ENCODE results near the gene ZBTB16.

The ZBTB16 gene

DNA sequence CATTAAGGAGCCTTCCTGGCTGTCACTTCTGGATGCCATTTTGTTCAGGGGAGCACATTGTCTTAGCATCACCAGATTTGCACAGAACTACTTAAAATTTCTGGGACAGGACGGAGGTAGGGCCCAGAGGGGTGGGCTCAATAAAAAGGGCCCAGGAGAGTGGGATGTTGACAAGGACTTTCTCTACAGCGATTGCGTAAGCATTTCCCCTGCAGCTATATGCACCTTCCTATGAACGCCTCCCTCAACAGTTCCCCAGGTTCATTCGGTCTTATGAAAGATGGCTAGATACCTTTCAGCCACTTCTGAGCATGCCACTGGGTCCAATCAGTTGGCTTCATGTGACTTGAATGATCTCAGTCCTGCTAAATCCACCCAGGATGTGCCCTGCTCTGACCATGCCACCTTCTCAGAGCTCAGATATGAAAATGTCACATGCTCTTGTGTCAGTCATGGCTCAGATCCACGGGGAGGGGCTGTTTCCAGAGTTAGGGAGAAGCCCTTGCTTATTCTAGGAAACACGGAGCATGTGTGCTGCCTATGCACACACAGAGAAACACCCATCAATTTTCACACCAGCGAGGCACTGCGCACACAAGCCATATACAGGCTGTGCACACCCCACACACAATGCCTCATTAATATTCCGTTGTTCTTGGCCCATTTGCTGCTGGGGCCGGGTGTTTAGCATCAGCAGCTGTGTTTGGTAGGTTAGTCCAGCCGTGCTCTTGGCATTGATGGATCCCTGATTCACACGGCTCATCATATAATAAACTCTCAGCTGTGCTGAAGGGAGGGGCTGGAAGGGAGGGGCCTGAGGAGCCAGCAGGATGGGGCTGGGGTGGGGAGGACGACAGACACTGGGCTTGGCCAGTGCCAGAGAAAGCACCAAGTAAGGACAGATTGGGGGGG lies 184.2 kb downstream of the ZBTB16 start:
- DNase-seq (ENCODE audit: low spot score): no peak

DNA sequence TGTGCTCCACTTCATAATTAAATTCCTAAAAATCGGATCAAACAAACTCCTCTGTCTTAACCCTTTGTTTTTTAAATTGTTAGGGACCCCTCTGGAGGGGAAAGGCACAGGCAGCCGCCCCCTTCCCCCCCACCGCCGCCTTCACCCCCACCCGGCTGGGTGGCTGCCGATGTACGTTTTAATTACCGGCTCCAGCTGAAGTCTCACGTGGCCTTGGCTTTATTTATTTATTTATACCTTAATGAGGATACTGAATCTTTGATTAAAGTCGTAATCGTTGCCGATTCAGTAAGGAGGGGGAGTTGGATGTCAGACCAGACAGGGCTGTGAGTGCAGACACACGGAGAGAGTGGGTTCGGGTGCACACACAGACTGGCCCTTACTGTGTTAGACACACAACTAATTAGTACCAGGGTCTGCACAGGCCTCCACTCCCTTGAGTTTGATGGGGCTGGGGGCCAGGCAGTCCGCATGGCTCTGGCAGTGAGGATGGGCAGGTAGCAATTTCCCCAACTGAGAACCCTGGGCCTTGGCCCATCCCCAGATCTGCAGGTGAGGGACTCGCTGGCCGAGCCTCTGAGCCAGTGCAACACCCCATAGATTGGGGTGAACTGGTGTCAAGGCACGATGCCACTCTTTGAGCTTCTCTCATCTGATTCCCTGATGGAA lies 185.3 kb downstream of the ZBTB16 start:
- no peak for DNase-seq (ENCODE audit: low spot score)

DNA sequence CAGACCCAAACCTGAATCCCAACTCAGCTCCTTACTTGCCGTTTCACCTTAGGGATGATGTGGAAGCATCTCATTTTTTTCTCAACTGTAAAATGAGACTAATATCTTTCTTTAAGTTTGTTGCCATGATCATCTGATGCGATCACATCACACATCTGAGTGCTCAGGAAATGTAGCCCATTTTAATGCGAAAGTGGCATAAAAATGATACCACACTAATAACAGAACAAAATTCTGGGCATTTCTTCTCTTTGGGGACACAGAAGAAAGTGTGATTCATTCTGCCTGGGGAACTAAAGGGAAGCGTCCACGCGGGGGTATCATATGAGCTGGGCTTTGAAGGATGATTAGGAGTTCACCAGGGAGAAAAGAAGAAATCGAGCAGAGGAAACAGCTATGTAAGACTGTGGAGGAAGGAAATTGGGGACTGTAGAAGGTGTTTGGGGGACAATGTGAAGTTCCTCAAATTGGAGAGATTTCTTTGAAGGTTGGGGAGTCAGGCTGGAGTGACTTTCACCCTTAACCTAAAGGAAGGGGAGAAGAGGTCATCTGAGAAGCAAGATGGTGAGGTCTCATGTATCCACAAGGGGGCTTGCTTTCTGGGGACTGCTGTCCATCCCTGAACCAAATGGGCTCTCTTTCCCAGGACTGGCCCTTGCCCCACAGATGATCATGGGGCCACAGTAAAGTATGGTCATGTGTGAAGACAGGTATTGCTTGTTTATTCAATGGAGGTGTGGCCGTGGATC lies 187.0 kb downstream of the ZBTB16 start:
- DNase-seq (ENCODE audit: low spot score): no peak

DNA sequence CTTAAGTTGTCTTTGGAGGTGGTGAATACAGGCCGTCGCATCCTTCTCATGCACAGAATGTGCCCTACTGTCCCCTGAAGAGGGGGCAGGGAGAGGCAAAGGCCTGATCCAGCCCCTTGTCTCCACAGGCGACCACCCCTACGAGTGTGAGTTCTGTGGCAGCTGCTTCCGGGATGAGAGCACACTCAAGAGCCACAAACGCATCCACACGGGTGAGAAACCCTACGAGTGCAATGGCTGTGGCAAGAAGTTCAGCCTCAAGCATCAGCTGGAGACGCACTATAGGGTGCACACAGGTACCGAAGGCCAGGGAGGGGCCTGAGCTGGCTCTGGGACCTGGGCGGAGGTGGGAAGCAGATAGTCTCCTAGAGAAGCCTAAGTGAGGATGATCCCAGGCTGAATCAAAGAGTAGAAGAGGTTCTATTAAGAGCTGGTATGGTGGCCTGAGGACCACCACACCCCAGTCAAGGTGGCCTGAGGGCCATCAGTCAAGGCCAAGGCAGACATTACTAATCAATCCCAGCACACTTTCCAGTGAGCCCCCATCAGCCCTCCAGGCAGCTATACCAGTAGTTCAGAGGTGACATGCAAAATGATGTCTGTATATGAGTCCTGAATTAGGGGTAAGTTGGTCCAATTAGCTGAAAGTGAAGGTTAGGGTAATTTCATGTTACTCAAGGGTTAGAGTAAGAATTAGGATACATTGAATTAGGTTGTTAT lies 187.7 kb downstream of the ZBTB16 start:
- no peak for DNase-seq (ENCODE audit: low spot score)

DNA sequence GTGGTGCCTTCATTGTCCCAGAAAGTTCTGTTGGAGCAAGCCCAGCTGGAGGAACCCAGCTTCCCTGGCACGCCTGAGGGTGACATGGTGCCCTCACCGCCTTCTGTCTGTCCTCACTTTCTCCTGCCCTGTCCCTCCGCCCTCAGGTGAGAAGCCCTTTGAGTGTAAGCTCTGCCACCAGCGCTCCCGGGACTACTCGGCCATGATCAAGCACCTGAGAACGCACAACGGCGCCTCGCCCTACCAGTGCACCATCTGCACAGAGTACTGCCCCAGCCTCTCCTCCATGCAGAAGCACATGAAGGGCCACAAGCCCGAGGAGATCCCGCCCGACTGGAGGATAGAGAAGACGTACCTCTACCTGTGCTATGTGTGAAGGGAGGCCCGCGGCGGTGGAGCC lies 190.7 kb downstream of the ZBTB16 start:
- no peak for DNase-seq (ENCODE audit: low spot score)

DNA sequence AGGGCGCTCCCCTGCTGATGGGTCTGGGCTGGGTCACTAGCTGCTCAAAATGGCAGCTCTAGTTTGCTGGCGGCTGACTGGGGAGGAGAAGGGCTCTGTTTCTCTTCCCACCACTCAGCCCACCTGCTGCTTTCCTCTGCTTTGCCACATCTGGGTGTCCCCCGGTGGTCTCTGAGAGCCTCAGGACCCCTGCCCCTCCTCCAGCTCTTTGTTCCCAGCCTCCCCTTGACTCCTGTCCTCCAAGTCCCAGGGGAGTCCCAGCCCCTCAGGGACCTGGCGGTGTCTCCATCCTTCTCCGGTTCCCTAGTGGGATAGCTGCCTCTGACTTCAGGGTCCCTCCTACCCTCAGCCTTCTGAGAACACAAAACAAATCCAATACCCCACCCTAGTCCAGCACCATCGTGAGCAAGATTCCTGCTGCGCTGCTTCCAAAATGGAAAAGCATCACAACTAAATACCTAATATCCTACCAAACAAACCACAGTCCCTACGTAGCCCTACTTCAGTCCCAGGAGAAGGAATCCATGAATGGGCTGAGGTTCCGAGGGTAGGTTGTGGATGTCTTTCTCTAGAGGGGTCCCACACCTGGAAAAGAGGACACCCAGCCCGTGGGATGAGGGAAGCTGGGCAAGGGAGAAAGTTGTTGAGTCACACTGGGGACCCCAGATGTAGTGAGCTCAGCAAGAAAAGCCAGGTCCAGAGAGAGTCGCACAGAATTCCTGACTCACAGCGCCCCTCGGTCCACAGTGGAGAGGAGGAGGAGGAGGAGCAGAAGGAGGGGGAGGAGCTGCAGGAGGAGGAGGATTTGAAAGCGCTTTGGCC lies 191.7 kb downstream of the ZBTB16 start:
- DNase-seq (ENCODE audit: low spot score): no peak

DNA sequence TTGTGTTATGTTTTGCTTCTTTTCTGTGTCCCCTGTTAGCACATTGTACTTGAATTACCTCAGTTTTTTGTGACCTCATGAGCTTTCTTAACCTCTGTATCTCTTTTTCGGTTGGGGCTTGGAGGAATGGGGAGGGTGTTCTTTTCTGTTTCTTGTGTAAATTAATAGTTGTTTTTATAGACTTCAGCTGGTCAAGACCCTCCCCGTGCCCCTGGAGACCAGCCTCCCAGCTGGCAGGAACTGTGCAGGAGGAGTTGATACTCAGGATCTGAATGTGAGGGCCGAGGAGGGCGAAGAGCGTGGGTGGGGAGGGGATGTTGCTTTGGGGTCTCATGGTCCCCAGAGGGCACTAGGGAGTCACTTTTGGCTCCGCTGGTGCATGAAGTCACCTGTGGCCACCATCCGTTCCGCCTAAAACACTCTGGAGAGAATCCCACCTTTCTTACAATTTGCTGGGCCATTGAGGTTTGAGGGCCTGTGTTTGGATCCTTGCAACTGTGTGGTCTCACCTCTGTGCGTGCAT lies 192.4 kb downstream of the ZBTB16 start:
- DNase-seq (ENCODE audit: low spot score): no peak

DNA sequence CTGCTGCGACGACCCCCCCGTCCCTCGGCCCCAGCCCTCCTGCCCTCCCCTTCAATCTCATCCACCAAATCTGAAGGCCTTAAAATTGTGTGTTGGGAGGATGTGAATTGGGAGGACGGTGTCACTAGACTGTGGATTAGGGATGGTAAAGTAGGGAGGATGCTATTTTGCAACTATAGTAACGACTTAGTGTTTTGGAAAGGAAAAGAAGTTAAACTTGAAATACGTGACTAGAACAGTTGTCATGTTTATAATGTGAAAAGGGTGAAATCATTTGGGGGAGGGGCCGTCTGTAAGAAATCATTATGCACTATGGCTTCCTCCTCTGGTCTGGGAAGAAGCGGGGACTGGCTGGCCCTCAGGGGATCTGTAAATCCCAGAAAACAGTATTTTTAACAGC lies 193.3 kb downstream of the ZBTB16 start:
- DNase-seq (ENCODE audit: low spot score): no peak

DNA sequence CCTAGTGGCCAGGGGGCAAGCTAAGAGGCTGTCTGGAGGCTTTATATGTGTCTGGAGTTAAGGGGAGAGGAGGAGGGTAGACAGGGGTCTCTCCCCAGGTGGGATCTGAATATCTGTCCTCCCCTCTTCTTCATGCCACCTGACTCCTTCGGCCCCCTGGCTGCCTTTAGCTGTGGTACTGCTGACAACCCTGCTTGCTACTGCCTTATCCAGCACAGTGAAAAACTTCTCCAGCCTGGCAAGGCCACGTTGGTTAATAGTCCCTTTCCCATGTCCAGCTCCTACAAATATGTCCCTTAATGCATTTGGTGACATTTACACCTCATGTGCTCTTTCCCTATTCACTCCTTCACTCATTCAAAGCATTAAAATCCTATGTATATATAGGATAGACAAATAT lies 194.3 kb downstream of the ZBTB16 start:
- no peak for DNase-seq (ENCODE audit: low spot score)

DNA sequence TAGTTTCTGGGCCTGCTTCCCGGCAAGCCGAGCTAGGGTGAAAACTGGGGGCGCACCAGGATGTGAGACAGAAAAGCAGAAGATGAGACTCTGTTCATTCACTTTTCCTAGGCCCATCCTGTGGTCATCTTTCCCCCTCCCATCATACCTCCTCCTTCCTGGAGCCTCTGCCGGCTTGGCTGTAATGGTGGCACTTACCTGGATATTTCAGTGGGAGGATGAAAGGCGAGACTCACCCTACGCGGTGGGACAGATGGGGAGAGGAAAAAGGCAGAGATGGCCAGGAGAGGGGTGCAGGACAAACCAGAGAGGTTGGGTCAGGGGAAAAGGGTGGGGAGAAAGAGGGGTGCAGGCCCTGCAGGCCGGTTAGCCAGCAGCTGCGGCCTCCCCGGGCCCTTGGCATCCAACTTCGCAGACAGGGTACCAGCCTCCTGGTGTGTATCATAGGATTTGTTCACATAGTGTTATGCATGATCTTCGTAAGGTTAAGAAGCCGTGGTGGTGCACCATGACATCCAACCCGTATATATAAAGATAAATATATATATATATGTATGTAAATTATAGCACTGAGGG lies 195.1 kb downstream of the ZBTB16 start:
- DNase-seq (ENCODE audit: low spot score): no peak

DNA sequence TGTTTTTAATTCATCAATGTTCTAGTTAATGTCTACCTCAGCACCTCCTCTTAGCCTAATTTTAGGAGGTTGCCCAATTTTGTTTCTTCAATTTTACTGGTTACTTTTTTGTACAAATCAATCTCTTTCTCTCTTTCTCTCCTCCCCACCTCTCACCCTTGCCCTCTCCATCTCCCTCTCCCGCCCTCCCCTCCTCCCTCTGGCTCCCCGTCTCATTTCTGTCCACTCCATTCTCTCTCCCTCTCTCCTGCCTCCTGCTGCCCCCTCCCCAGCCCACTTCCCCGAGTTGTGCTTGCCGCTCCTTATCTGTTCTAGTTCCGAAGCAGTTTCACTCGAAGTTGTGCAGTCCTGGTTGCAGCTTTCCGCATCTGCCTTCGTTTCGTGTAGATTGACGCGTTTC lies 195.8 kb downstream of the ZBTB16 start:
- no peak for DNase-seq (ENCODE audit: low spot score)

DNA sequence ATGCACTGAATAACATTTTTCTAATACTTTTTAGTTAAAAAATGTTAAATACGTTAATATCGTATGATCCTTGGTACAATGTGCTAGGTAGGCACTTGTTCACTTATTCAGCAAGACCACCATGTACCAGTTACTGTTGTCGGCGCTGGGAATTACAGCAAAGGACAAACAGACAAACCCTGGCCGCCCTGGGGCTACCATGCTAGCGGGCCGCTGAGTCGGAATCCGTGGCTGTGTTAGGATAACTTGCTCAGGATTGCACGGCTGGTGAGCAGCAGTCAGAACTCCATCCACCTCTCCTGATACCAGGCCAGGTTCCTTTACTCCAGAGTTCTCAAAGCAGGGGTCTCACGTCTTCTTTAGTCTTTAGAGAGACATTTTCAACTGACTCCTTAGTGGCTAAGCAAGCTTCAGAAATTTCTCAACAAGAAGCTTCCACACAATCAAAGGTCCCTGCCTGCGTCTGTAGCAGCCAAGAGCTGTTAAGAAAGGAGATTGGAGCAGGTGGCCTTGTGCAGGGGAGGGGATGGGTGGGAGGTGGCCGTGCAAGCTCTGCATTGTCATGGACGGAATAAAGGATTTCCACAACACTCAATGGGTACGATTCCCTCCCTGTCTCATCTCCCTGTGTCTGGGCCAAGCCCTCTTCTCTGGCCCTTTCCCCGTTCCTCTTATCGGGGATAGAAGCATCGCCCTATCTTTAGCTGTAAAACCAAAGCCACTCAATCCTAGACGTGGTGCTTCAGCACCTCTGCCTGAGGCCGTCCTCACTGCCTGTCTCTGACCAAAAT lies 196.9 kb downstream of the ZBTB16 start:
- DNase-seq (ENCODE audit: low spot score): no peak

DNA sequence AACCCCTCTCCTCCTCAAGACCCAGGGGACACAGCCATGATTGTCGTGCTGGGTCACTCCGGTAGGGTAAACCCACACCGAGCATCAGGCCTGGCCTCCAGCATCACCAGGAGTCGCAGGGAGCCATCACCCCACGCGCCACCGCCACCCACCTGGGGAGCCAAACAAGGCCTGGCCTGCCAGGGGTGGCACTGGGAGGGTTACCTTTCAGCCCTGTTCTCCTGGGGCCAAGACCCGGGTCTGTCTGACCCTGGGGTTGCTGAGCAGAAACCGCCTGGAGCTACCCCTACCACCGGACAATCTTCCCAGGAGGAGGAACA lies 197.4 kb downstream of the ZBTB16 start:
- DNase-seq (ENCODE audit: low spot score): no peak

DNA sequence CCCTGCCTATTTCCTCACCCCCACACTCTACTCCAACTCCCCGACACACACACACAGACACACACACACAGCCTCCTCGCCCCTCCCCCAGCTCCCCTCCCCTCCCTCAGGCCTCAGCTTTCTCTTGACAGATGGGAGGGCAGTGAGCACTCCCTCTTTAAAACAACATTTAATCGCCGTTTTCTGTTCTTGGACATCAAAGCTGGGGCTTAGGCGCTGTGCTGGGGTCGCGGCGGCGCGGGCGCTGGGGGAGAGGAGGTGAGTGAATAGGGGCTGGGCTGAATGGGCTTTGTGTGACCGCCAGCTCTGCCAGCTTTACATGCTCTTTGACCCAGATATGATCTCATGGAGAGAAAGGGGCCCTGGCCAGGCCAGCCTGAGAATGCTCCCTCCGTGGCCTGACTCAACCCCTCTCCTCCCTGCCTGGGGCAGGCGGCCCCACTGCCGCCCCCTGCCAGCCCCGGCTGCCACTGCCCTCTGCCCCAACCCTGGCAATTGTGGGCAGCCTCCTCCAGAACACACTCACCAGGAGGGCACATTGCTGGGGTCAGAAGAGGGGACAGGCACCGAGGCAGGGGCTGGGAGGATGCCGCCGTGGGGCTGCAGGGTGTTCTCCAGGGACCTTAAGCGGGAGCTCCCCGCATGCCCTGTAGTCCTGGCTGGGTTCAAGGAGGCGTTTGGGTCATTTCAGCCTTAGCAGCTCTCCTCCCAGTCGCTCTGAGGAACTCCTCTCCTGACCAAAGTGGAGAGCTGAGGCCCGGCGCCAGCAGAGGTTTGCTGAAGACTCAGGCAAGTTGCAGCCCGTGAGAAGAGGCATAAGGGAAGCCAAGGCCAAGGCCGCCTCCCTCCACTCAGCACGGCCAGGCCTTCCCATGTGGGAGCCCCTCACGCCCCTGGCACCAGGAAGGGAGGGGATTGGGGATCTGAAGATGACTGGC lies 198.4 kb downstream of the ZBTB16 start:
- DNase-seq (ENCODE audit: low spot score): no peak

DNA sequence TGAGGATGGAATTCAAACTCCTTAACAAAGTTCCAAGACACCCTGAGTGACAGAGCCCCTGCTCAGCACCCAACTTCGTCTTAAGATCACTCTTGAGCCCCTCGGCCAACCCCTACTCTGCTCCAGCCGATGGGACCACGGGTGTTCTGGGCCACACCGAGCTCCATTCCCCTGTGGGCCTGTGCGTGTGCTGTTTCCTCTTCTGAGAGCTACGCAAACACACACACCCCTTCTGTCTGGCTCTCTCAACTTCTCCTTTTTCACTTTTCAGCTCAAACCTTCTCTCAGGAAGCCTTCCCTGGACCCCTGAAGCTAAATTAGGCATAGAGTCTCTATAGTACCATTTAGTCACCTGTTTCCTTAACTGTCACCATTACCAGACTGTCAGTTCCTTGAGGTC lies 199.2 kb downstream of the ZBTB16 start:
- no peak for DNase-seq (ENCODE audit: low spot score)

DNA sequence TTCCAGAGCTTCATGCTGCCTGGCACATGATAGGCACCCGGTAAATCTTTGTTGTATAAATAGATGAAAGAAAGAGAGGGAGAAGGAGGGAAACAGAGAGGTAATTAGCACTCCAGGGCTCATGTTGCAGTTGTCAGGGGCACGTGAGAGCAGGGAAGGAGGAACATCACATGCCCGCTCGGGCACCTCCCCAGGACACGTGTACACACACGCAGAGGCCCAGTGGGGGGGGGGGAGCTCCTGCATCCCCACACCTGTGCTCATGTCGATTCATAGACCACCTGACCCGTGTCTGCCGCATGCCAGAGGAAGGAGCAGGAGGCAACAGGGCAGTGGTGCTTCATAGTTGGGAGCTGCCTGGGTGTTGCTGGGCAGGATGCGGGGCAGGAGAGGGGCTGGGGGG lies 199.6 kb downstream of the ZBTB16 start:
- no peak for DNase-seq (ENCODE audit: low spot score)

DNA sequence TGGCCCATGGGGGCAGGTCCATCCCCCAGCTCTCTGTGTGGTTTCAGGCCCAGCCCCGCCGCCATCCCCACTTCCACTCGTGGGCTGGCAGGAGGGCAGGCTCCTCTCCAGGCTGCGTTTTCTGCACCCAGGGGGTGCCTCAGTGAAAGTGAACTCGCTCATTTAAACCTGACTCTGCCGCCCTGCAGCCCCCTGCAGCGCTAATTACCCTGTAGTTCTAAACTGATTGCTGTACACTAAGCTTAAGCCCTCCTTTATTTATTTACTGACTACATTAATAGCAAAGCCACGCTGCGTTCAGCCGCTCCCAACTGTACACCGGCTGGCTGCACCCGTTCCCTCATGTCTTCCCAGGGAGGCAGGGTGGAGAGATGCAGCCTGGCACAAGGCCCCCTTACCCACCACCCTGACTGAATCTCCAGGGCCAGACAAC lies 200.1 kb downstream of the ZBTB16 start:
- no peak for DNase-seq (ENCODE audit: low spot score)

DNA sequence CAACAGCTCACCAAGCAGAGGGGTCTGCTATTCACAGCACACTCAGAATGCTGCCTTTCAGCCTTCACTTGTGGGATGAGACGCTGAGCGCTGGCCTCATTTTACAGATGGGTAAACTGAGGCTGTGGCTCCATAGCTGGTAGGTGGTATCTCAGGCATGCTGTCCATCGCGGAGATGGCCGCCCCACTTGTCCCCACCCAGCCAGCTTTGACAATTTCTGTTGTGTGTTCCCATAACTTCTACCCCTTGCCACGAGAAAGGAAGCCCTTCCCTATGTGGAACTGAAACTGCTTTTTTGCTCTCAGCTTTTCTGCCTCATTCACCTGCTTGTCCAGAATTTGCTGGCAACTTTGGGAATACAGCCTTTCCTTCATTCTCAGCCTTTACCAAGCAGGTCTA lies 200.6 kb downstream of the ZBTB16 start:
- no peak for DNase-seq (ENCODE audit: low spot score)

DNA sequence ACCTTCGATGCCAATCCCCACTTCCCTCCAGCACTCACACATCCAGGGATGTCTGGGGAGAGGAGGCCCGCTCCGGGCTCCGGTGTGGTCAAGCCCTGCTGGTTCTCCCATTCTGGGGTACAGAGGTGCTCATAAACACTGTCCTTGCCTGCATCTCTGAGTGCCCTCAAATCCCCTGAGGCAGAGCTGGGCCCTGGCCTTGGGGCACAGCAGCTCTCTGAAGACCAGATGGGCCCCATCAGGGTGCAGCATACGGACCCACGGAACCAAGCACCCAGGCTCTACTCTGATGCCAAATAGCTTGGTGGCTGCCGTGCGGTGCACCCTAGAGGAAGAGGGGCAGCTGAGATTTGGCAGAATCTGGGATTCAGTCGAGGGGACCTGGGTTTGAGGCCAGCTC lies 201.0 kb downstream of the ZBTB16 start:
- DNase-seq (ENCODE audit: low spot score): no peak
